Endothelial cell of umbilical vein (primary cell): ENCODE results near the gene BARX1. TPM values are rescaled to one million over a fixed set of nuclear protein-coding genes. Genes with fewer than 3 reads are reported as not detected.

ENCODE experiments used
- BruUV-seq: library from RNA; stranded (reverse); fragments of 400-500 nt; replicated peaks from 2 replicates; lab custom pipeline; 2021; lab: Mats Ljungman, UMichigan
- CTCF ChIA-PET: fragments of 300-600, 350-600 bp; sonication (Branson Sonifier 250); formaldehyde crosslinking; loops from one replicate; lab custom pipeline; 2021; ENCODE audit warnings: antibody characterized with exemption, inconsistent platforms; lab: Charles Lee
- POLR2A ChIA-PET: fragments of 300-600, 350-600 bp; sonication (Branson Sonifier 250); formaldehyde crosslinking; loops from one replicate; lab custom pipeline; 2021; ENCODE audit warnings: antibody characterized with exemption, inconsistent platforms; lab: Charles Lee
- DNase-seq: peaks from one replicate; pipeline ENCODE4 v3.0.0-alpha.2; 2011; ENCODE audit warnings: low read depth, low spot score
- FAIRE-seq: peaks from 2 replicates; lab custom pipeline; 2011; peaks lifted over from hg19 to GRCh38; lab: Jason Lieb, UNC
- H2AFZ ChIP-seq: 2 replicates; pipeline ENCODE4 v1.6.0; 2012; ENCODE audit warnings: low read depth, low read length, control low read depth, inconsistent platforms
- H3K27ac ChIP-seq: 2 replicates; pipeline ENCODE4 v1.5.1; 2011; ENCODE audit warnings: low read depth, mild to moderate bottlenecking, control low read depth, low read length, moderate library complexity; ENCODE audit not compliant: insufficient read depth
- H3K27me3 ChIP-seq, 2 experiments: 2 replicates each; pipeline versions ENCODE4 v1.6.0 to v1.6.1; 2011; ENCODE audit warnings: low read length in 2 of 2, mixed read lengths in 1 of 2; ENCODE audit not compliant: control insufficient read depth in 2 of 2, insufficient read depth in 2 of 2
- H3K36me3 ChIP-seq, 2 experiments: 2 replicates in 1 of 2; 3 replicates in 1 of 2; pipeline ENCODE4 v1.5.1; 2011; ENCODE audit warnings: low read length in 2 of 2, mild to moderate bottlenecking in 1 of 2, moderate library complexity in 1 of 2; ENCODE audit not compliant: control insufficient read depth in 2 of 2, insufficient read depth in 2 of 2; ENCODE audit errors: extremely low read depth in 1 of 2
- H3K4me1 ChIP-seq: 3 replicates; pipeline ENCODE4 v1.5.1; 2011; ENCODE audit warnings: mild to moderate bottlenecking, low read length; ENCODE audit not compliant: control insufficient read depth, insufficient read depth; ENCODE audit errors: extremely low read depth
- H3K4me2 ChIP-seq: 2 replicates; pipeline ENCODE4 v1.6.1; 2011; ENCODE audit warnings: low read length, control low read depth, mixed read lengths; ENCODE audit not compliant: insufficient read depth
- H3K4me3 ChIP-seq, 3 experiments: fragments of 200-600 bp in 1 of 3; sonication (generic), shearing (Covaris generic) in 1 of 3; replicated peaks in 1 of 3; 2 replicates each; pipeline ENCODE4 v1.5.1; 2011 to 2016; ENCODE audit warnings: control low read depth in 3 of 3, low read length in 3 of 3, mild to moderate bottlenecking in 2 of 3, inconsistent platforms in 1 of 3, low read depth in 1 of 3, moderate library complexity in 1 of 3; ENCODE audit not compliant: insufficient read depth in 1 of 3
- H3K79me2 ChIP-seq: 2 replicates; pipeline ENCODE4 v1.6.0; 2012; ENCODE audit warnings: low read length, inconsistent platforms; ENCODE audit not compliant: control insufficient read depth, insufficient read depth
- H3K9ac ChIP-seq: replicated peaks from 2 replicates; pipeline ENCODE3; 2011; ENCODE audit warnings: low read length, control low read depth; ENCODE audit not compliant: insufficient read depth; ENCODE audit errors: extremely low read depth
- H3K9me1 ChIP-seq: replicated peaks from 3 replicates; pipeline ENCODE4 v1.6.0; 2011; ENCODE audit warnings: mild to moderate bottlenecking, low read length; ENCODE audit not compliant: control insufficient read depth, insufficient read depth; ENCODE audit errors: extremely low read depth
- H3K9me3 ChIP-seq: replicated peaks from 2 replicates; pipeline ENCODE4 v1.5.1; 2012; ENCODE audit warnings: low read length, inconsistent platforms; ENCODE audit not compliant: control insufficient read depth, insufficient read depth
- H4K20me1 ChIP-seq: replicated peaks from 2 replicates; pipeline ENCODE3; 2011; ENCODE audit warnings: mild to moderate bottlenecking, low read length; ENCODE audit not compliant: control insufficient read depth, insufficient read depth; ENCODE audit errors: extremely low read depth
- EZH2 ChIP-seq: IDR thresholded peaks from 2 replicates; pipeline ENCODE4 v1.6.1; 2012; ENCODE audit warnings: borderline replicate concordance, low read depth, mild to moderate bottlenecking, moderate library complexity, low read length, inconsistent platforms; ENCODE audit not compliant: severe bottlenecking
- FOS ChIP-seq: IDR thresholded peaks from 2 replicates; pipeline ENCODE4 v1.6.1; 2011; ENCODE audit warnings: mild to moderate bottlenecking, low read length, moderate library complexity, borderline replicate concordance; ENCODE audit not compliant: insufficient read depth
- GATA2 ChIP-seq: IDR thresholded peaks from 2 replicates; pipeline ENCODE4 v1.7.0; 2011; ENCODE audit warnings: low read depth, mild to moderate bottlenecking, moderate library complexity, mixed read lengths, low read length; ENCODE audit not compliant: insufficient read length, insufficient read depth
- JUN ChIP-seq: IDR thresholded peaks from 2 replicates; pipeline ENCODE4 v1.6.1; 2011; ENCODE audit warnings: borderline replicate concordance, low read depth; ENCODE audit not compliant: insufficient read length, insufficient read depth
- MYC ChIP-seq: IDR thresholded peaks from one replicate; pipeline ENCODE4 v1.6.1; 2011; ENCODE audit warnings: mild to moderate bottlenecking, low read depth, low read length
- POLR2A ChIP-seq: IDR thresholded peaks from 2 replicates; pipeline ENCODE4 v1.6.1; 2012; ENCODE audit warnings: low read depth, mild to moderate bottlenecking, control low read depth, low read length
- POLR2AphosphoS5 ChIP-seq: IDR thresholded peaks from 2 replicates; pipeline ENCODE4 v1.6.1; 2012; ENCODE audit warnings: low read depth, mild to moderate bottlenecking, control low read depth, low read length, moderate library complexity; ENCODE audit not compliant: insufficient read depth
- dilution Hi-C: fragments of 300-500 bp; cut with MboI; formaldehyde crosslinking; loops from one replicate; pipeline ENCODE4 v1.15.0; 2019; ENCODE audit warnings: low sequenced_read_pairs; ENCODE audit not compliant: extremely low pct_ligation_motif_present
- intact Hi-C: fragments of 100-400 bp; cut with micrococcal nuclease; formaldehyde crosslinking; loops from one replicate; pipeline ENCODE4 v1.10.0; 2022
- polyA plus RNA-seq, 4 experiments: library from polyadenylated mRNA; depleted of rRNA in 3 of 4; stranded (reverse) in 3 of 4; unstranded in 1 of 4; fragments of >200 nt; gene quantifications; 2 replicates each; pipeline versions ENCODE4 v1.2.1 to v1.2.3, GENCODE V29; 2011 to 2012; ENCODE audit warnings: missing spikeins in 1 of 4
- total RNA-seq: library from RNA; stranded (reverse); gene quantifications from 2 replicates; pipeline ENCODE4 v1.2.3, GENCODE V29; 2021
- TF ChIP-seq, protein P1 (sequence below): IDR thresholded peaks from 2 replicates; pipeline ENCODE4 v1.6.1; 2011; ENCODE audit not compliant: insufficient read depth, insufficient read length
- TF ChIP-seq, protein P2 (sequence below), 2 donors: IDR thresholded peaks; 1 replicate in 1 of 2; 2 replicates in 1 of 2; pipeline ENCODE4 v1.5.1; 2011; ENCODE audit warnings: low read length in 2 of 2, mild to moderate bottlenecking in 2 of 2, moderate library complexity in 2 of 2, control low read depth in 1 of 2, inconsistent platforms in 1 of 2, low read depth in 1 of 2; ENCODE audit not compliant: insufficient read depth in 1 of 2; ENCODE audit errors: extremely low read depth in 1 of 2

The BARX1 gene
- total and polyA plus RNA-seq, 2 donors (not counting 3 experiments of a cell fraction or from before 2014, with no cell fraction given) = not detected

DNA sequence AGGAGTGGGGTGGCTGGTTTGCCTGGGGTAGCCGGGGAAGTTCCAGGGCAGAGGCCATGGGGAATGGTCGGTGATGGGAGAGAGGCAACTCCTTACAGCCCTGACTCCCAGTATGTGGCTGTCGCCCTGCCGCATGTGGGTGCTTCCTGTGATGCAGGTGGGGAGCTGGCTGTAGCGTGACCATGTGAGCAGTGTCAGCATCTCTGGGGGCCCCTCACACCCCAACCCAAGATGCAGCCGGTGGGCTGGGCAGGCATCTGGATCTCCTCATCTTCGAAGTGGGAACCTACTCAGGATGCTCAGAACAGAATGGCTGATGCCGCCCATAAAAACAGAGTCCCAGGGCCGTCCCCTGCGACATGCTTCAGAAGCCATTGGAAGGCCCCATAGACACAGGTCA lies 45.0 kb downstream of the BARX1 start:
- Histone ChIP-seq H3K9me3 (no peaks in the 10 kb centered on the region), H3K4me3 (no peak overlapping the region), H3K9me1 (no peaks in the 10 kb centered on the region), H3K79me2 (no peaks in the 10 kb centered on the region), H3K9ac (no peak overlapping the region), H3K4me2 (no peak overlapping the region), H3K36me3 (no peaks in the 10 kb centered on the region), H2AFZ (no peak overlapping the region), H3K4me1 (no peaks in the 10 kb centered on the region), H3K27me3 (no peaks in the 10 kb centered on the region), H3K27ac (no peak overlapping the region), H4K20me1 (no peaks in the 10 kb centered on the region)
- no peak for FAIRE-seq
- POLR2A ChIA-PET = no interaction called here
- dilution Hi-C loops (no loop called here), intact Hi-C loops (no loop called here)
- TF ChIP-seq, protein P1, sequence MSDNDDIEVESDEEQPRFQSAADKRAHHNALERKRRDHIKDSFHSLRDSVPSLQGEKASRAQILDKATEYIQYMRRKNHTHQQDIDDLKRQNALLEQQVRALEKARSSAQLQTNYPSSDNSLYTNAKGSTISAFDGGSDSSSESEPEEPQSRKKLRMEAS = no peak
- TF ChIP-seq GATA2 (no peak), FOS (no peak), POLR2AphosphoS5 (no peak), EZH2 (no peak), MYC (no peak), POLR2A (no peak), JUN (no peak)
- TF ChIP-seq, protein P2, sequence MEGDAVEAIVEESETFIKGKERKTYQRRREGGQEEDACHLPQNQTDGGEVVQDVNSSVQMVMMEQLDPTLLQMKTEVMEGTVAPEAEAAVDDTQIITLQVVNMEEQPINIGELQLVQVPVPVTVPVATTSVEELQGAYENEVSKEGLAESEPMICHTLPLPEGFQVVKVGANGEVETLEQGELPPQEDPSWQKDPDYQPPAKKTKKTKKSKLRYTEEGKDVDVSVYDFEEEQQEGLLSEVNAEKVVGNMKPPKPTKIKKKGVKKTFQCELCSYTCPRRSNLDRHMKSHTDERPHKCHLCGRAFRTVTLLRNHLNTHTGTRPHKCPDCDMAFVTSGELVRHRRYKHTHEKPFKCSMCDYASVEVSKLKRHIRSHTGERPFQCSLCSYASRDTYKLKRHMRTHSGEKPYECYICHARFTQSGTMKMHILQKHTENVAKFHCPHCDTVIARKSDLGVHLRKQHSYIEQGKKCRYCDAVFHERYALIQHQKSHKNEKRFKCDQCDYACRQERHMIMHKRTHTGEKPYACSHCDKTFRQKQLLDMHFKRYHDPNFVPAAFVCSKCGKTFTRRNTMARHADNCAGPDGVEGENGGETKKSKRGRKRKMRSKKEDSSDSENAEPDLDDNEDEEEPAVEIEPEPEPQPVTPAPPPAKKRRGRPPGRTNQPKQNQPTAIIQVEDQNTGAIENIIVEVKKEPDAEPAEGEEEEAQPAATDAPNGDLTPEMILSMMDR (IDR thresholded peaks at IDR 0.05; ENCODE audit: extremely low read depth in 1 of 2, insufficient read depth in 1 of 2, low read depth in 1 of 2, low read length in 2 of 2) = no peak
- no TSS peak for BruUV-seq
- DNase-seq = no peak
- CTCF ChIA-PET = no interaction called here
